IMR-90 (cell line): ENCODE results near the gene CLDN15. TPM values are rescaled to one million over a fixed set of nuclear protein-coding genes. Genes with fewer than 3 reads are reported as not detected.

Source experiments
- ATAC-seq: fragments of 200-7000 bp; cut with Tn5 transposase; 2 replicates; pipeline ENCODE4 v1.9.1; 2020; ENCODE audit warnings: low read depth, mild to moderate bottlenecking, moderate library complexity
- BruUV-seq: library from RNA; stranded (reverse); fragments of 400-500 nt; replicated peaks from 2 replicates; lab custom pipeline; 2021; lab: Mats Ljungman, UMichigan
- CTCF ChIA-PET: fragments of 300-600 bp; formaldehyde crosslinking; extraction: SDS; loops from one replicate; lab custom pipeline; 2021; ENCODE audit warnings: antibody characterized with exemption; lab: Yijun Ruan, JAX
- POLR2A ChIA-PET: fragments of 300-600 bp; sonication (Branson Sonifier 250); formaldehyde crosslinking; loops from one replicate; lab custom pipeline; 2022; ENCODE audit warnings: antibody characterized with exemption; ENCODE audit not compliant: unreplicated experiment; lab: Charles Lee
- DNase-seq: peaks from one replicate; pipeline ENCODE4 v3.0.0; 2013
- H2AFZ ChIP-seq: replicated peaks from 2 replicates; pipeline ENCODE3; 2013; ENCODE audit warnings: low read length, mild to moderate bottlenecking; ENCODE audit not compliant: poor library complexity
- H2AK5ac ChIP-seq: 2 replicates; pipeline ENCODE4 v1.6.1; 2013; ENCODE audit warnings: low read depth, low read length, inconsistent platforms
- H2AK9ac ChIP-seq: replicated peaks from 2 replicates; pipeline ENCODE3; 2013; ENCODE audit warnings: mild to moderate bottlenecking, low read depth, low read length, moderate library complexity; ENCODE audit not compliant: poor library complexity
- H2BK120ac ChIP-seq: 2 replicates; pipeline ENCODE4 v1.6.1; 2013; ENCODE audit warnings: low read depth, low read length, inconsistent platforms
- H2BK15ac ChIP-seq: 3 replicates; pipeline ENCODE4 v1.6.1; 2013; ENCODE audit warnings: low read depth, low read length, inconsistent platforms
- H2BK20ac ChIP-seq: 2 replicates; pipeline ENCODE4 v1.6.1; 2013; ENCODE audit warnings: low read depth, mild to moderate bottlenecking, inconsistent platforms, low read length, moderate library complexity
- H2BK5ac ChIP-seq: 2 replicates; pipeline ENCODE4 v1.6.1; 2013; ENCODE audit warnings: mild to moderate bottlenecking, low read depth, low read length, inconsistent platforms; ENCODE audit not compliant: poor library complexity, severe bottlenecking
- H3K14ac ChIP-seq: replicated peaks from 2 replicates; pipeline ENCODE4 v1.6.1; 2013; ENCODE audit warnings: low read depth, low read length, inconsistent platforms
- H3K18ac ChIP-seq: 2 replicates; pipeline ENCODE4 v1.6.1; 2013; ENCODE audit warnings: low read depth, low read length, control low read depth
- H3K23ac ChIP-seq: 2 replicates; pipeline ENCODE4 v1.6.1; 2013; ENCODE audit warnings: low read depth, low read length, inconsistent platforms
- H3K27ac ChIP-seq: 2 replicates; pipeline ENCODE4 v1.5.1; 2013; ENCODE audit warnings: mild to moderate bottlenecking, control low read depth, low read length; ENCODE audit not compliant: insufficient read depth
- H3K27me3 ChIP-seq: 2 replicates; pipeline ENCODE4 v1.6.1; 2013; ENCODE audit warnings: low read length; ENCODE audit not compliant: control insufficient read depth, insufficient read depth
- H3K36me3 ChIP-seq: 2 replicates; pipeline ENCODE4 v1.6.1; 2013; ENCODE audit warnings: low read length, mixed read lengths; ENCODE audit not compliant: control insufficient read depth, insufficient read depth
- H3K4ac ChIP-seq: 2 replicates; pipeline ENCODE4 v1.6.1; 2013; ENCODE audit warnings: low read depth, low read length, inconsistent platforms
- H3K4me1 ChIP-seq: 2 replicates; pipeline ENCODE4 v1.6.1; 2013; ENCODE audit warnings: low read length, mixed read lengths; ENCODE audit not compliant: control insufficient read depth, insufficient read depth
- H3K4me2 ChIP-seq: 2 replicates; pipeline ENCODE4 v1.6.1; 2013; ENCODE audit warnings: low read depth, mild to moderate bottlenecking, control low read depth, low read length, moderate library complexity
- H3K4me3 ChIP-seq: 2 replicates; pipeline ENCODE4 v1.5.1; 2013; ENCODE audit warnings: low read depth, mild to moderate bottlenecking, control low read depth, low read length, moderate library complexity; ENCODE audit not compliant: insufficient read depth
- H3K56ac ChIP-seq: 2 replicates; pipeline ENCODE4 v1.6.1; 2013; ENCODE audit warnings: low read length, inconsistent platforms; ENCODE audit not compliant: insufficient read depth; ENCODE audit errors: extremely low read depth
- H3K79me1 ChIP-seq, 2 experiments: 2 replicates each; pipeline ENCODE4 v1.6.1; 2013; ENCODE audit warnings: low read length in 2 of 2, inconsistent platforms in 1 of 2, low read depth in 1 of 2
- H3K9ac ChIP-seq: 2 replicates; pipeline ENCODE4 v1.6.1; 2013; ENCODE audit warnings: low read depth, low read length, control low read depth
- H3K9me1 ChIP-seq: 2 replicates; pipeline ENCODE4 v1.6.1; 2013; ENCODE audit warnings: low read length, inconsistent platforms; ENCODE audit not compliant: insufficient read depth
- H3K9me3 ChIP-seq: 2 replicates; pipeline ENCODE4 v1.6.1; 2013; ENCODE audit warnings: low read length; ENCODE audit not compliant: control insufficient read depth, insufficient read depth
- H4K20me1 ChIP-seq: 2 replicates; pipeline ENCODE4 v1.6.1; 2013; ENCODE audit warnings: low read length, inconsistent platforms; ENCODE audit not compliant: insufficient read depth
- H4K5ac ChIP-seq: 2 replicates; pipeline ENCODE4 v1.6.1; 2013; ENCODE audit warnings: mild to moderate bottlenecking, low read depth, low read length, control low read depth
- H4K8ac ChIP-seq, 2 experiments: 2 replicates each; pipeline ENCODE4 v1.6.1; 2013; ENCODE audit warnings: low read depth in 2 of 2, low read length in 2 of 2, control low read depth in 1 of 2, inconsistent platforms in 1 of 2
- H4K91ac ChIP-seq: 2 replicates; pipeline ENCODE4 v1.6.1; 2013; ENCODE audit warnings: low read depth, low read length, inconsistent platforms; ENCODE audit not compliant: insufficient read depth
- BHLHE40 ChIP-seq: fragments of 150-350 bp; IDR thresholded peaks from 2 replicates; pipeline ENCODE4 v1.6.1; 2016; ENCODE audit warnings: mild to moderate bottlenecking, low read depth, low read length
- CHD1 ChIP-seq: IDR thresholded peaks from 2 replicates; pipeline ENCODE4 v1.6.1; 2012; ENCODE audit warnings: low read depth, low read length, improper control_type of control experiment
- CTCF ChIP-seq: conservative IDR thresholded peaks from 2 replicates; pipeline ENCODE4 v1.5.1; 2012; ENCODE audit warnings: mild to moderate bottlenecking, low read depth, low read length, improper control_type of control experiment
- MAFK ChIP-seq: IDR thresholded peaks from 2 replicates; pipeline ENCODE4 v1.6.1; 2012; ENCODE audit warnings: low read depth, low read length, improper control_type of control experiment
- POLR2A ChIP-seq: IDR thresholded peaks from 2 replicates; pipeline ENCODE4 v1.6.1; 2012; ENCODE audit warnings: mild to moderate bottlenecking, low read depth, low read length
- RAD21 ChIP-seq: IDR thresholded peaks from 2 replicates; pipeline ENCODE4 v1.6.1; 2012; ENCODE audit warnings: low read length, improper control_type of control experiment
- SMC3 ChIP-seq: fragments of 150-350 bp; IDR thresholded peaks from 2 replicates; pipeline ENCODE4 v1.6.1; 2016; ENCODE audit warnings: low read depth, mild to moderate bottlenecking, antibody characterized with exemption, low read length, moderate library complexity
- WGBS, 2 experiments: methylation state at CpG; one replicate each; pipeline versions ENCODE4 v1.1.5 to v1.1.7; 2013; ENCODE audit warnings: missing lambda C conversion rate in 2 of 2; ENCODE audit not compliant: insufficient read length in 1 of 2; ENCODE audit errors: extremely low coverage in 2 of 2; 5-methylcytosine and 5-hydroxymethylcytosine counted together
- dilution Hi-C: fragments of 300-500 bp; cut with HindIII; formaldehyde crosslinking; loops from one replicate; pipeline ENCODE4 v1.14.3; 2018; ENCODE audit warnings: low sequenced_read_pairs; ENCODE audit not compliant: unreplicated experiment
- in situ Hi-C: fragments of 300-500 bp; cut with MboI; formaldehyde crosslinking; loops from 3 replicates; pipeline ENCODE4 v1.14.3; 2019; ENCODE audit warnings: low sequenced_read_pairs, inconsistent platforms, mixed read lengths
- intact Hi-C: fragments of 100-400 bp; cut with micrococcal nuclease; formaldehyde crosslinking; loops from 2 replicates; pipeline ENCODE4 v1.10.0; 2022
- polyA plus RNA-seq, 3 experiments: library from polyadenylated mRNA; depleted of rRNA; stranded (reverse); fragments of >200 nt; gene quantifications; 2 replicates each; pipeline ENCODE4 v1.2.3, GENCODE V29; 2012; ENCODE audit warnings: low replicate concordance in 1 of 3
- total RNA-seq: library from RNA; depleted of rRNA; stranded (reverse); fragments of >200 nt; gene quantifications from 2 replicates; pipeline ENCODE4 v1.2.3, GENCODE V29; 2012

The CLDN15 gene
- total and polyA plus RNA-seq, 2 of the 4 experiments (the other 2 are of a cell fraction) = 0.72 to 5.4 TPM

DNA sequence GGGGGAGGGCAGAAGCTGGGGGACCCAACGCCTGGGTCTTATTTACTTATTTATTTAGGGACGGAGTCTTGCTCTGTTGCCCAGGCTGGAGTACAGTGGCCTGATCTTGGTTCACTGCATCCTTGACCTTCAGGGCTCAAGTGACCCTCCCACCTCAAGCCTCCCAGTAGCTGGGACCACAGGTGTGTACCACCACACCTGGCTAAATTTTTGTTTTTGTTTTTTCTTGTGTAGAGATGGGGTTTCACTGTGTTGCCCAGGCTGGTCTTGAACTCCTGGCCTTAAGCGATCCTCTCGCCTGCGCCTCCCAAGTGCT lies 35.0 kb downstream of the CLDN15 start:
- Histone ChIP-seq H2AK5ac (no peak overlapping the region), H3K4me2 (no peak overlapping the region), H2AFZ (no peak overlapping the region), H3K4me1 (no peaks in the 10 kb centered on the region), H3K18ac (no peak overlapping the region), H4K5ac (no peak overlapping the region), H3K4ac (no peak overlapping the region), H3K9ac (no peak overlapping the region), H3K9me1 (no peaks in the 10 kb centered on the region), H3K14ac (no peak overlapping the region), H3K56ac (no peak overlapping the region), H3K23ac (no peak overlapping the region), H4K91ac (no peak overlapping the region), H3K4me3 (no peak overlapping the region), H2BK20ac (no peak overlapping the region), H3K9me3 (0 out of 2 replicates have a peak, but pooled peaks cover 2% of the 10 kb centered on the region), H4K8ac (no peak overlapping the region), H4K20me1 (no peaks in the 10 kb centered on the region), H2AK9ac (no peak overlapping the region), H3K27me3 (peaks cover 42% of the 10 kb centered on the region), H3K36me3 (peaks cover 13% of the 10 kb centered on the region), H2BK5ac (no peak overlapping the region), H3K27ac (no peak overlapping the region), H2BK120ac (no peak overlapping the region), H3K79me1 (no peaks in the 10 kb centered on the region), H2BK15ac (no peak overlapping the region)
- in situ Hi-C loops = no loop called here
- no peak for TF ChIP-seq POLR2A
- no peak for TF ChIP-seq CHD1
- TF ChIP-seq CTCF = no peak
- no peak for TF ChIP-seq BHLHE40
- TF ChIP-seq RAD21 = no peak
- TF ChIP-seq SMC3 = no peak
- no peak for TF ChIP-seq MAFK
- no peak for ATAC-seq
- no TSS peak for BruUV-seq
- DNase-seq = no peak
- intact Hi-C loops = no loop called here
- dilution Hi-C loops = no loop called here
- WGBS, 2 experiments = 100% methylated on average over 3 of the region's 5 CpGs; no CpG with 5 or more reads in 1 of the 2 experiments
- ChIA-PET POLR2A (interaction anchor here (1.2 kb wide), 1 partner anchor 15 kb away, joined by 4 read pairs; the partner anchor contains the start of gene PLOD3), CTCF (interaction anchor here (1.9 kb wide), 1 partner anchor 10 kb away, joined by 7 read pairs; no protein-coding TSS in a partner anchor)
